ENCODE measurements around the gene STK32A. TPM values are rescaled to one million over a fixed set of nuclear protein-coding genes. Genes with fewer than 3 reads are reported as not detected.

STK32A gene
- total RNA-seq, 1 experiment from 2014 or later: 0.16 TPM

DNA sequence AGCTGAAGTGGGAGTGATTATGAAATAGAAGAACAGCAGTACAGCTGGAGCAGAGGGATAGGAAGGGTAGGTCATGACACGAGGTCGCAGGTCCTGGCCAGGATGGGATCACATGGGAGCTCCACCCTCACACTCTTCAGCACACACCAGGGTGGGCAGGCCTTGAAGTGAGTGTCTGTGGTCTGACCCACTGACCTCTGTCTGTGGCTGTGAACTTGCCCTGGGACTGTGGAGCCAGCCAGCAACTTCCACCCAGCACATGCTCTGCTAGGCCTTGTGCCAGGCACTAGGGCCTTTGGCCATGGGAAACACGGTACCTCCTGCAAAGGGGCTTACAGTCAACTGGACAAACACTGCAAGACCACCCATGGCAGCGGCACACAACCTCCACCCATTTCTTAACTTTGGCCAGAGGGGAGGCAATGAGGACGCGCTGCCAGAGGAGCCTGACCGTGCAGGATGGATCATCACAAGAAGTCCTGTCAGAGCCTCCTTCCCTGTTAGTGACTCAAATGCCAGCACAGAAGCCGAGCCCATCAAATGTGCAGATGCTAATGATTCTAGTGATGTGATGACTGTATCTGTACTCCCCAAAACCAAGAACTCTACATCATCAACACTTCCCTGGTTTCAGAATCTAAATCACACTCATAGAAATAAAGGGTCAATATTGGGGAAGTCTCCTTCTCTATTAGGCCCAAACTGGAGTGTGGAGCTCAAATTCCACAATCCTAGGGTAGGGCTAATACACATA, 161.4 kb downstream of the STK32A start:
- Mint-ChIP-seq H3K36me3 (ENCODE audit: insufficient read depth, unreplicated experiment) (peaks cover 64% of the 10 kb centered on the region), H3K27ac (ENCODE audit: unreplicated experiment) (no peak overlapping the region), H3K4me3 (ENCODE audit: unreplicated experiment) (no peak overlapping the region), H3K27me3 (ENCODE audit: insufficient read depth, unreplicated experiment) (no peaks in the 10 kb centered on the region), H3K4me1 (ENCODE audit: low read depth, unreplicated experiment) (peaks cover 54% of the 10 kb centered on the region), H3K9me3 (ENCODE audit: unreplicated experiment) (peaks cover 11% of the 10 kb centered on the region)
- CTCF ChIA-PET: no interaction called here
- DNase-seq: no peak
- intact Hi-C loops (cut with micrococcal nuclease; ENCODE audit: unreplicated experiment): no loop called here
- POLR2A ChIA-PET: no interaction called here
- BruUV-seq (replicated peaks): no TSS peak
- Histone ChIP-seq H3K36me3 (ENCODE audit: control insufficient read depth, insufficient read depth, low read length) (no peaks in the 10 kb centered on the region), H3K9me3 (no peaks in the 10 kb centered on the region), H3K4me1 (peaks cover 59% of the 10 kb centered on the region), H3K4me3 (ENCODE audit: low read depth, low read length) (no peak overlapping the region), H3K27me3 (replicated peaks; ENCODE audit: control insufficient read depth, insufficient read depth, low read length) (no peaks in the 10 kb centered on the region; the same call in 1 of the 2 replicates)
- TF ChIP-seq CTCF (IDR thresholded peaks at IDR 0.05; ENCODE audit: insufficient read depth in 1 of 2, low read depth in 1 of 2, low read length in 1 of 2, severe bottlenecking in 1 of 2, unreplicated experiment in 1 of 2): no peak

DNA sequence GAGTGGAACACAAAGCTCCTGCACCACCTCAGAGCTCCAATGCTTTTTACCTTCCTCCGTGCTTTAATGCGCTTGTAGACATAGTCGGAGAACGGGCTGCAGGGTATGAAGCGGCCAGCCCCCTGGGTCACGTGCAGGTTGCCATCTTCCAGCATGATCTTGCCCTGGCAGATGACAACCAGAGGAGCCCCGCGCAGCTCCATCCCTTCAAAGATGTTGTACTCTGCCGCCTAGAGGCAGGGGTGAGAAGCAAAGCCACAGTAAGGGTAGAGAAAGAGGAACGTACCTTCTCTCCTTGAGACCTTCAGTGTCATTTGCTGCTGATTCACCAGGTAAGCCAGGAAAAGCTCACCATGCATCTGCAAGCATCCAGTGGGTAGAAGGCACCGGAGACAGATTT, 162.8 kb downstream of the STK32A start:
- intact Hi-C loops (cut with micrococcal nuclease; ENCODE audit: unreplicated experiment): no loop called here
- peaks cover 11% of the 10 kb centered on the region for H3K9me3 Mint-ChIP-seq (ENCODE audit: unreplicated experiment)
- no TSS peak for BruUV-seq (replicated peaks)
- no peak overlapping the region for H3K27ac Mint-ChIP-seq (ENCODE audit: unreplicated experiment)
- H3K4me3 Mint-ChIP-seq (ENCODE audit: unreplicated experiment): no peak overlapping the region
- POLR2A ChIA-PET: no interaction called here
- Histone ChIP-seq H3K4me1 (peaks cover 58% of the 10 kb centered on the region), H3K27me3 (replicated peaks; ENCODE audit: control insufficient read depth, insufficient read depth, low read length) (no peaks in the 10 kb centered on the region), H3K9me3 (no peaks in the 10 kb centered on the region), H3K36me3 (ENCODE audit: control insufficient read depth, insufficient read depth, low read length) (no peaks in the 10 kb centered on the region), H3K4me3 (ENCODE audit: low read depth, low read length) (no peak overlapping the region)
- H3K27me3 Mint-ChIP-seq (ENCODE audit: insufficient read depth, unreplicated experiment): no peaks in the 10 kb centered on the region
- peaks cover 66% of the 10 kb centered on the region for H3K36me3 Mint-ChIP-seq (ENCODE audit: insufficient read depth, unreplicated experiment)
- DNase-seq: no peak
- TF ChIP-seq CTCF (IDR thresholded peaks at IDR 0.05; ENCODE audit: insufficient read depth in 1 of 2, low read depth in 1 of 2, low read length in 1 of 2, severe bottlenecking in 1 of 2, unreplicated experiment in 1 of 2): peak in 1 of 2 experiments; percentile 27
- H3K4me1 Mint-ChIP-seq (ENCODE audit: low read depth, unreplicated experiment): peaks cover 50% of the 10 kb centered on the region
- CTCF ChIA-PET: no interaction called here

DNA sequence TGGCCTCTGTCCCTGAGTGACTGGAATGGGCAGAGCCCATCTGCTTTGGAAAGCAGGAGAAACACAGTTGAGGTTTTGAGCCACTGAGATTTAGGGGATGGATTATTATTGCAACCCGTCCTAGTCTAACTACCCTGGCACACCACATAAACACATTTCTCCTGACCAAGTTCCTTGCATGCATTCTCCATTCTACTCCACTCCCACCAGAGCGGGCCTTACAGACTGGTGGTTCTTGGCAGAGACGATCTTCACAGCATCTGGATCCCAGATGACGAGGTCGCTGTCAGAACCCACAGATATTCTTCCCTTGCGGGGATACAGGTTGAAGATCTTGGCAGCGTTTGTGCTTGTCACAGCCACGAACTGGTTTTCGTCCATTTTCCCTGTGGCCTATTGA, 164.0 kb downstream of the STK32A start:
- H3K4me1 Mint-ChIP-seq (ENCODE audit: low read depth, unreplicated experiment): peaks cover 44% of the 10 kb centered on the region
- CTCF ChIA-PET: no interaction called here
- H3K27me3 Mint-ChIP-seq (ENCODE audit: insufficient read depth, unreplicated experiment): no peaks in the 10 kb centered on the region
- H3K9me3 Mint-ChIP-seq (ENCODE audit: unreplicated experiment): peaks cover 11% of the 10 kb centered on the region
- no peak overlapping the region for H3K27ac Mint-ChIP-seq (ENCODE audit: unreplicated experiment)
- H3K4me3 Mint-ChIP-seq (ENCODE audit: unreplicated experiment): no peak overlapping the region
- Histone ChIP-seq H3K27me3 (replicated peaks; ENCODE audit: control insufficient read depth, insufficient read depth, low read length) (no peaks in the 10 kb centered on the region), H3K4me3 (ENCODE audit: low read depth, low read length) (no peak overlapping the region), H3K4me1 (peaks cover 50% of the 10 kb centered on the region), H3K36me3 (ENCODE audit: control insufficient read depth, insufficient read depth, low read length) (no peaks in the 10 kb centered on the region), H3K9me3 (no peaks in the 10 kb centered on the region)
- peaks cover 63% of the 10 kb centered on the region for H3K36me3 Mint-ChIP-seq (ENCODE audit: insufficient read depth, unreplicated experiment)
- POLR2A ChIA-PET: no interaction called here
- no TSS peak for BruUV-seq (replicated peaks)
- TF ChIP-seq CTCF (IDR thresholded peaks at IDR 0.05; ENCODE audit: insufficient read depth in 1 of 2, low read depth in 1 of 2, low read length in 1 of 2, severe bottlenecking in 1 of 2, unreplicated experiment in 1 of 2): no peak
- no peak for DNase-seq
- intact Hi-C loops (cut with micrococcal nuclease; ENCODE audit: unreplicated experiment): no loop called here

Data from Caco-2 (cell line).